ENCODE measurements around the gene ACTG1.

The ACTG1 gene

GRCh38 chr17:81545160-81545949 is 32.8 kb upstream of the ACTG1 start:
- DNase-seq (ENCODE audit: low read depth, low spot score): no peak

GRCh38 chr17:81544281-81544974 is 31.8 kb upstream of the ACTG1 start:
- DNase-seq (ENCODE audit: low read depth, low spot score): no peak

GRCh38 chr17:81543756-81544155 is 31.2 kb upstream of the ACTG1 start:
- no peak for DNase-seq (ENCODE audit: low read depth, low spot score)

- no peak for DNase-seq (ENCODE audit: low read depth, low spot score)
These were observed 30.7 kb upstream of the ACTG1 start for GRCh38 chr17:81543339-81543675.

GRCh38 chr17:81542431-81543338 is 30.1 kb upstream of the ACTG1 start:
- no peak for DNase-seq (ENCODE audit: low read depth, low spot score)

GRCh38 chr17:81541123-81541522 is 28.5 kb upstream of the ACTG1 start:
- no peak for DNase-seq (ENCODE audit: low read depth, low spot score)

GRCh38 chr17:81540676-81541027 is 28.1 kb upstream of the ACTG1 start:
- no peak for DNase-seq (ENCODE audit: low read depth, low spot score)

GRCh38 chr17:81539961-81540675 is 27.5 kb upstream of the ACTG1 start:
- no peak for DNase-seq (ENCODE audit: low read depth, low spot score)

GRCh38 chr17:81539571-81539900 is 26.9 kb upstream of the ACTG1 start:
- DNase-seq (ENCODE audit: low read depth, low spot score): no peak

- no peak for DNase-seq (ENCODE audit: low read depth, low spot score)
These were observed 26.3 kb upstream of the ACTG1 start for GRCh38 chr17:81538651-81539570.

- no peak for DNase-seq (ENCODE audit: low read depth, low spot score)
These were observed 25.4 kb upstream of the ACTG1 start for GRCh38 chr17:81537856-81538555.

GRCh38 chr17:81537343-81537855 is 24.8 kb upstream of the ACTG1 start:
- DNase-seq (ENCODE audit: low read depth, low spot score): peak; percentile 70

- peak; percentile 35 for DNase-seq (ENCODE audit: low read depth, low spot score)
These were observed 24.0 kb upstream of the ACTG1 start for GRCh38 chr17:81536299-81537290.

GRCh38 chr17:81535480-81536298 is 23.1 kb upstream of the ACTG1 start:
- DNase-seq (ENCODE audit: low read depth, low spot score): no peak

GRCh38 chr17:81535007-81535328 is 22.4 kb upstream of the ACTG1 start:
- DNase-seq (ENCODE audit: low read depth, low spot score): no peak

- no peak for DNase-seq (ENCODE audit: low read depth, low spot score)
These were observed 21.8 kb upstream of the ACTG1 start for GRCh38 chr17:81534157-81535006.

Data from ELF-1 (cell line).